ENCODE data around the gene PPP1R9B.

PPP1R9B gene

GRCh38 chr17:50123649-50124349, 26.7 kb downstream of the PPP1R9B start:
- no peak for DNase-seq (ENCODE audit: low spot score)

- DNase-seq (ENCODE audit: low spot score), result no peak
Measured at GRCh38 chr17:50122945-50123344, 27.5 kb downstream of the PPP1R9B start.

- no peak for DNase-seq (ENCODE audit: low spot score)
Measured at GRCh38 chr17:50120475-50121253, 29.8 kb downstream of the PPP1R9B start.

GRCh38 chr17:50118828-50119218, 31.7 kb downstream of the PPP1R9B start:
- no peak for DNase-seq (ENCODE audit: low spot score)

GRCh38 chr17:50118076-50118827, 32.2 kb downstream of the PPP1R9B start:
- DNase-seq (ENCODE audit: low spot score), result no peak

- DNase-seq (ENCODE audit: low spot score), result no peak
Measured at GRCh38 chr17:50117202-50118051, 33.0 kb downstream of the PPP1R9B start.

GRCh38 chr17:50115756-50116155, 34.7 kb downstream of the PPP1R9B start:
- DNase-seq (ENCODE audit: low spot score), result no peak

GRCh38 chr17:50114849-50115357, 35.6 kb downstream of the PPP1R9B start:
- no peak for DNase-seq (ENCODE audit: low spot score)

DNA sequence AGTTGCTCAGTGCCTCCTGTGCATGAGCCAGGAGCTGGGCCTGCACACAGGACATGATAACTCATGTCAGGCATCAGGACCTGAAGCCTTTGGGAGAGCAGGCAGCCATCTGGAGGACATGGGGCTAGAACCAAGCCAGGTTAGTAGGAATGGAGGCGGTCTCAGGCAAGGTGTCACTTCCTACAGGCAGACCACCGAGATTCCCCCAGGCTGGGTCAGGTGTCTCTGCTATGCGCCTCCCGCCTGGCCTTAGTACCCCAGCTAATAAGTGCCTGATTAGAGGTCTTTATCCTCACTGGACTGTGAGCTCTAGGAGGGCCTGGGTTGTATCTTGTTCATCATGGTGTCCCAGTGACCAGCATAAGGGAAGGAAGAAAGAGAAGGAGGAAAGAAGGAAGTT, 36.1 kb downstream of the PPP1R9B start:
- DNase-seq (ENCODE audit: low spot score), result no peak

- no peak for DNase-seq (ENCODE audit: low spot score)
Measured at GRCh38 chr17:50113624-50114320, 36.7 kb downstream of the PPP1R9B start.

DNA sequence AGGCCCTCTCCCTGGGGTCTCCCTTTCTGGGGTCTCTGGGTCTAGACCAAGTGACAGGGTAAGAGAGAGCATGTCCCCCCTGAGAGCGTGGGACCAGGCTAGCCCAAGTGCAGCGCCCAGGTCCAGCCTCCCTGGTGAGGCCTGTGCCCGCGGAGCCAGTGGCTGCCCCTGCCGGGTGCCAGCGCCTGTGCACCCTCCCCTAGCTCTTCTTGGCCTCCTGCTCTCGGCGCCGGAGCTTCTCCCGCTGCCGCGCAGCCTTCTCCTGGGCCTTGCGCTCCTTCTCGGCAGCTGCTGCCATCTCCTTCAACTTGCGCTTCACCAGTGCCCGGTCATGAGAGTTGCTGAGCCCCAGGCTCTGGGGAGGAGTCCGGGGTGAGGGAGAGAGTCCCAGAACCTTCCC, 37.8 kb downstream of the PPP1R9B start:
- DNase-seq (ENCODE audit: low spot score), result no peak

- DNase-seq (ENCODE audit: low spot score), result no peak
Measured at GRCh38 chr17:50111673-50112655, 38.5 kb downstream of the PPP1R9B start.

DNA sequence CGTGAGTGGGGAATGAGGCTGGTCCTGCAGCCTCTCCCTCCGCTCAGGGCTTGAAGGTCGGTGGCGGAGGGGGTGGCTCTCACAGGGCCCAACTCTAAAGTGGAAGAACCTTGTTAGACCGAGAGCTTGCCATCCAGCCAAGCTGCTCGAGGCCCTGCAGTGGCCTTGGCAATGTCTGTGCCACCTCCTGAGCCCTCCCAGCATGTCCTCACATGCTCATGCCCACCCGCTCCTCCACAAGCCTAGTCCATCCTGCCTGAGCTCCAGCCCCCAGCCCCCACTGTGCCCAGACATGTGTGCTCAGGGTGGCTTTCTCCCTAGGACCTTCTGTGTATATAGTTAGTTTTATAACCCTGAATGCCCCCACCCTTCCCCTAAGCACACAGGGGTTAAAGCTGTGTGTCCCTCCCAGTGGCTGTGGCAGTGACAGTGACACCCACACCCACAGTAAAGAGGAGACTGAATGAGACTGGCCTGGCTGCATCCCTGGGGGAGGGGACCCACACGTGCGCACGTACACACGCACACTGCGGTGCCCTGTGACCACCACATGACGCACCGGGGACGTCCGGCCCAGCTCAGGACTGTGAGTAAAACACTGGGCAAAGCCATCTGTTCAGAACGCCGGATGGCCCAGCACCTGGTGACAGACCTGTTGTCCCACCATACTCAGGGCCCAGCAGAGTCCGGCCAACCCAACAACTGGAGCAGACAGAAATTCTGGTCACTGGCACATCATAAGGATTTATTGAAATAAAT, 39.7 kb downstream of the PPP1R9B start:
- DNase-seq (ENCODE audit: low spot score), result no peak

- DNase-seq (ENCODE audit: low spot score), result no peak
Measured at GRCh38 chr17:50109785-50110184, 40.7 kb downstream of the PPP1R9B start.

DNA sequence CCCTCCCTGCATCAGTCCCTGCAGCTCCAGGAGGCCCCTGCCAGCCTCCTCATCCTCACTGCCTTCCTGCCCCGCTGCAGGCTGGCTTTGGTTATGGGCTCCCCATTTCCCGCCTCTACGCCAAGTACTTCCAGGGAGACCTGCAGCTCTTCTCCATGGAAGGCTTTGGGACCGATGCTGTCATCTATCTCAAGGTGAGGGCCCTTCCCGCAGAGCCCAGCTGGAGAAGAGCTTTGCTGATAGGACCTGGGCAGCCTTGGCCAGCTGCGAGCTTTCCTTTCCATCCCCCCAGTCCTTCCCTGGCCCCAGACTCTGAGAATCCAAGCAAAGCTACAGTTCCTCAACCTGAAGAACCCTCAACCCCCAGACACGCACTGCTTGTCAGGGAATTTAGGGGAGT, 41.3 kb downstream of the PPP1R9B start:
- DNase-seq (ENCODE audit: low spot score), result no peak

DNA sequence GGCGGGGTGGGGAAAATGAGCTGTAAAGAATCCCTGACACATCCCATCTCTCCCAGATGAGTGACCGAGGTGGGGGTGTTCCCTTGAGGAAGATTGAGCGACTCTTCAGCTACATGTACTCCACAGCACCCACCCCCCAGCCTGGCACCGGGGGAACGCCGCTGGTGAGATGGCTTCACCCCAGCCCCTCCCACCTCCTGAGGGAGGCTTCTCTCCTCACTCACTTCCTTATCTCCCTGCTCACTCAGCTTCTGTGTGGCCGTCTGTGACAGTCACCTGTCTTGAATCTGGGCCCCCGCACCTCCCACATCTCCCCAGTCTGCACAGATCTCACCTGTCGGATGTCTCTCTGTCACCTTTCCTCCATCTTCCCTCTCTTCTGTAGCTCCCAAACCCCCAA, 41.9 kb downstream of the PPP1R9B start:
- DNase-seq (ENCODE audit: low spot score), result no peak

DNA sequence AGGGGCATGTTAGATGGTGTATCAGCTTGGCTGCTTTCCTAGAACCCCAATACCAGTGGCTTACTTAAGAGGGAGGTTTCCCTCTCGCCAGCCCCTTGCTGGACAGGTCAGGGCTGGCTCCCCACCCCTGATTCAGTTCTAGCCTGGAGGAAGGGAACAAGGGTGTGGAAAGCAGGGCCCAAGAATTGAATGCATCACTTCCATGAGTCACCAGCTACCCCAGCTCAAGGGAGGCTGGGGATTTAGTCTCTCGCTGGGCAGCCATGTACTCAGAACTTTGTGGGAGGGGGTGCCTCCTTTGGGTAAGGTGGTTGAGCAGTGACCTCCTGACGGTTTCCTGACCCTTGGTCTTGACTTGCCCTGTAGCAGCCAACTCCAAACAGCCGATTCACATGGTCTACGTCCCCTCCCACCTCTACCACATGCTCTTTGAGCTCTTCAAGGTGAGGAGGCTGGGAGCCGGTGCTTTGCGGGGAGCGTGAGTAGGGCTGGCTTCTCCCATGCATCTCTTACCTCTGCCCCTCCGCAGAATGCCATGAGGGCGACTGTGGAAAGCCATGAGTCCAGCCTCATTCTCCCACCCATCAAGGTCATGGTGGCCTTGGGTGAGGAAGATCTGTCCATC, 42.6 kb downstream of the PPP1R9B start:
- no peak for DNase-seq (ENCODE audit: low spot score)

GRCh38 chr17:50106393-50107131, 43.9 kb downstream of the PPP1R9B start:
- DNase-seq (ENCODE audit: low spot score), result no peak
